Glutamatergic neuron (in vitro differentiated cells): ENCODE results near the gene ELAPOR1. TPM values are rescaled to one million over a fixed set of nuclear protein-coding genes. Genes with fewer than 3 reads are reported as not detected.

Source experiments
- DNase-seq: peaks from one replicate; pipeline ENCODE4 v3.0.0; 2022
- H3K27ac Mint-ChIP-seq: one replicate; pipeline ENCODE4 v1.8.0; 2020; ENCODE audit warnings: mild to moderate bottlenecking, mixed read lengths, inconsistent platforms; ENCODE audit not compliant: unreplicated experiment
- H3K27me3 Mint-ChIP-seq: one replicate; pipeline ENCODE4 v1.8.0; 2020; ENCODE audit warnings: mild to moderate bottlenecking, moderate library complexity, mixed read lengths, inconsistent platforms; ENCODE audit not compliant: unreplicated experiment
- H3K36me3 Mint-ChIP-seq: one replicate; pipeline ENCODE4 v1.8.0; 2020; ENCODE audit warnings: mild to moderate bottlenecking, mixed read lengths, inconsistent platforms; ENCODE audit not compliant: unreplicated experiment
- H3K4me1 Mint-ChIP-seq: one replicate; pipeline ENCODE4 v1.8.0; 2020; ENCODE audit warnings: mild to moderate bottlenecking, low read depth, mixed read lengths, inconsistent platforms; ENCODE audit not compliant: unreplicated experiment
- H3K4me3 Mint-ChIP-seq: one replicate; pipeline ENCODE4 v1.8.0; 2020; ENCODE audit warnings: mild to moderate bottlenecking, mixed read lengths, inconsistent platforms; ENCODE audit not compliant: unreplicated experiment
- H3K9me3 Mint-ChIP-seq: one replicate; pipeline ENCODE4 v1.8.0; 2020; ENCODE audit warnings: mild to moderate bottlenecking, moderate library complexity, mixed read lengths, inconsistent platforms; ENCODE audit not compliant: unreplicated experiment
- CTCF ChIP-seq: fragments of 200-600 bp; sonication (generic); IDR thresholded peaks from one replicate; pipeline ENCODE4 v1.5.0; 2021; ENCODE audit not compliant: partially characterized antibody, unreplicated experiment
- total RNA-seq: library from RNA; stranded (reverse); fragmentation: NEBNext Ultra II Directional; extraction: Animal tissue kit (Norgen Biotek cat#: 25700); gene quantifications from one replicate; pipeline ENCODE4 v1.2.1, GENCODE V29; 2021; ENCODE audit not compliant: unreplicated experiment

The ELAPOR1 gene
- total RNA-seq, 1 donor from 2014 or later, result 1.5 TPM

DNA sequence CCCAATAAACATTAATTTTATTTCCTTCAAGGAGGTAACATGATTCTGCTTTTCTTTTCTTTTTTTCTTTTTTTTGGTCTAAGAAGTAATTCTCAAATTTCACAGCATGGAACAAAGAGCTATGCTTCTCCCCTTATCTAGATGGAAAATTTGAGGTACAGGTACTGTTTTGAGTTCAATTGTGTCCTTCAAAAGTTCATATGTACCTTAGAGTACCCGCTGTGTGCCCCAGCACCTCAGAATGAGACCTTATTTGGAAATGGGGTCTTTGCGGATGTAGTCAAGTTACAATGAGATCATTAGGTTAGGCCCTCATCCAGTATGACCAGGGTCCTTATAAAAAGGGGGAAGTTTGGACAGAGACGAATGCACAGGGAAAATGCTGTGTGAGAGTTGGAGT is 22.0 kb downstream of the ELAPOR1 start:
- Mint-ChIP-seq H3K27ac (no peak overlapping the region), H3K4me1 (no peaks in the 10 kb centered on the region), H3K36me3 (no peaks in the 10 kb centered on the region), H3K4me3 (no peak overlapping the region), H3K9me3 (peaks cover 1% of the 10 kb centered on the region), H3K27me3 (peaks cover 4% of the 10 kb centered on the region)
- no peak for DNase-seq
- no peak for TF ChIP-seq CTCF

- Mint-ChIP-seq H3K9me3 (peaks cover 1% of the 10 kb centered on the region), H3K27me3 (peaks cover 4% of the 10 kb centered on the region)
These were observed 22.9 kb downstream of the ELAPOR1 start for GRCh38 chr1:109136766-109137165.

DNA sequence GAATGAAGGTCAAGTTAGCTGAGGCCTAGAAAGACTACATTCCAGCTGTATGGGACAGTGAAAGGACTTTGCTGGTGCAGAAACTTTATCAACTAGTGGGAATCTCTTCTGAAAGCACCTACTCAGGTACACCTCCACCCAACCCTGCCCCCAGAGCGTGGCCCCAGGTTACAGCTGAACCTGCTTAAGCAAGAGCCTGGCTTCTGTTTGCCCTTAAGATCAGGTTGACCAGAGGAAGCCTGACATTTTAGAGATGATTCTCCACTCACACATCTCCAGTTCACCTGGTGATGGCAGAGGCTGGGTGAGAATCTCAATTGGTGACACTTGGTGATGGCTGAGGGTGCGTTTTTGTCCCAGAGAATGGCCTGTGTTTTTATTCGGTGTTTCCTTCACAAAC is 24.0 kb downstream of the ELAPOR1 start:
- no peaks in the 10 kb centered on the region for H3K36me3 Mint-ChIP-seq
- no peak overlapping the region for H3K27ac Mint-ChIP-seq
- no peaks in the 10 kb centered on the region for H3K9me3 Mint-ChIP-seq
- no peak for DNase-seq
- H3K27me3 Mint-ChIP-seq, result peaks cover 4% of the 10 kb centered on the region
- TF ChIP-seq CTCF, result no peak
- no peaks in the 10 kb centered on the region for H3K4me1 Mint-ChIP-seq
- H3K4me3 Mint-ChIP-seq, result no peak overlapping the region

More at GRCh38 chr1:109136766-109137165, 22.9 kb downstream of the ELAPOR1 start:
- no peak for TF ChIP-seq CTCF
- Mint-ChIP-seq H3K4me3 (no peak overlapping the region), H3K27ac (no peak overlapping the region), H3K36me3 (no peaks in the 10 kb centered on the region), H3K4me1 (no peaks in the 10 kb centered on the region)
- DNase-seq, result no peak

DNA sequence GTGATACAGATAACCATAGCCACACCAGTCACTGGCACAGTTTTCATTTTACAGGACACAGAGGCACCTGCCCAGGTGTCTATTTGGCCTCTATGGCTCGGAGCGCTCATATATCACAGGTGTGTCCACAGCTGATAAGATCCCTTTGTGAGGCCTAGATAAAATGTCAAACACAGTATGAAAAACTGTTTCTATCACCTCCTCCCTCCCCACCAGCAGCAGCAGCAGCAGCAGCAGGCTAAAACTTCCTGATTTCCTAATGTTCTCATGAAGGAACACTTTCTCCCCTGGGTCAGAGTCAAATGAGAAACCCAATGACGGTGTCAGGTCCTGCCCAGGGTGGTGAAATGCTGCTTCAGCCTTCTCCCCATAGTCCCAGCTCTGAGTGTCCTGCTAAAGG is 24.4 kb downstream of the ELAPOR1 start:
- H3K27ac Mint-ChIP-seq, result no peak overlapping the region

DNA sequence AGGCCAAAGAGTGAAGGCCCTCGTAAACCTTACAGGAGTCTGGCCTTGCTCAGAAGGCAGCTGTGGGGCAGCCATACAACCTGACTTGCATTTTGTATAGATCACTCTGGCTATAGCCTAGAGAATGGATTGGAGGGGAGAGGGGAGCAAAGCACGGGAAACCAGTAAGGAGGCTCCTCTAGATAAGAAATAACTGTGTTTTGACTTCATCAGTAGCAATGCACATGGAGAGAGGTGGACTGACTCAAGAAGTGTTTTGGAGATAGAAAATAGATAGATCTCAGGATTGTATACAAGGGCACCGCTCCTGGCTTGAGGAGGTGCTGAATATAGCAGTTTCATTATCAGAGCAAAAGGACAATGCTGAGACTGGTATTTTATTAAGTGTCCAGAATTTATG is 26.5 kb downstream of the ELAPOR1 start:
- Mint-ChIP-seq H3K9me3 (no peaks in the 10 kb centered on the region), H3K27ac (no peak overlapping the region), H3K4me1 (no peaks in the 10 kb centered on the region), H3K27me3 (no peaks in the 10 kb centered on the region), H3K36me3 (no peaks in the 10 kb centered on the region), H3K4me3 (no peak overlapping the region)
- DNase-seq, result no peak
- TF ChIP-seq CTCF, result no peak

More for the DNA sequence above, 24.4 kb downstream of the ELAPOR1 start:
- no peak for TF ChIP-seq CTCF
- Mint-ChIP-seq H3K36me3 (no peaks in the 10 kb centered on the region), H3K27me3 (peaks cover 2% of the 10 kb centered on the region), H3K4me3 (no peak overlapping the region), H3K4me1 (no peaks in the 10 kb centered on the region), H3K9me3 (no peaks in the 10 kb centered on the region)
- DNase-seq, result no peak
